Muscle layer of colon (tissue), 2 donors: Measurements from ENCODE around the gene C10orf62.

ENCODE experiments used
- H3K27ac ChIP-seq: one replicate; pipeline ENCODE4 v1.7.0; 2013; ENCODE audit warnings: low read depth, mild to moderate bottlenecking, low read length, moderate library complexity
- H3K27me3 ChIP-seq, 2 donors: one replicate each; pipeline ENCODE4 v1.7.0; 2013; ENCODE audit warnings: low read length in 2 of 2, mild to moderate bottlenecking in 2 of 2; ENCODE audit not compliant: insufficient read depth in 2 of 2, control insufficient read depth in 1 of 2
- H3K36me3 ChIP-seq: one replicate; pipeline ENCODE4 v1.7.0; 2013; ENCODE audit warnings: mild to moderate bottlenecking, low read length; ENCODE audit not compliant: insufficient read depth
- H3K4me1 ChIP-seq: one replicate; pipeline ENCODE4 v1.7.0; 2013; ENCODE audit warnings: mild to moderate bottlenecking, low read length; ENCODE audit not compliant: insufficient read depth
- H3K4me3 ChIP-seq, 2 donors: one replicate each; pipeline ENCODE4 v1.7.0; 2013; ENCODE audit warnings: low read length in 2 of 2, low read depth in 1 of 2, mild to moderate bottlenecking in 1 of 2, moderate library complexity in 1 of 2
- H3K9ac ChIP-seq: one replicate; pipeline ENCODE4 v1.7.0; 2013; ENCODE audit warnings: low read length
- H3K9me3 ChIP-seq: one replicate; pipeline ENCODE4 v1.7.0; 2013; ENCODE audit warnings: mild to moderate bottlenecking, low read length
- donor health status: abdominal sarcoma.
- donor health status: Adenocarcinoma of cecum.

The C10orf62 gene, protein sequence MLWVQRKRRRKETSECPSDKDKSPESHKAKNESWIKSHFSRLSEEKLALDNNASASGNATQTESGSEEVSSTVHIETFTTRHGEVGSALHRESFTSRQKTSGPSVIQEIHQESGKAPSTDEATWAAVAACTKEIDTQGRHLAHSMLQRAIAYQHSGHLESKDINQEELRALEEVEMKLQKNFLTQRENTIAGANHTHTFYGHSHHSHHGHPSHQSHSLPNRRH

DNA sequence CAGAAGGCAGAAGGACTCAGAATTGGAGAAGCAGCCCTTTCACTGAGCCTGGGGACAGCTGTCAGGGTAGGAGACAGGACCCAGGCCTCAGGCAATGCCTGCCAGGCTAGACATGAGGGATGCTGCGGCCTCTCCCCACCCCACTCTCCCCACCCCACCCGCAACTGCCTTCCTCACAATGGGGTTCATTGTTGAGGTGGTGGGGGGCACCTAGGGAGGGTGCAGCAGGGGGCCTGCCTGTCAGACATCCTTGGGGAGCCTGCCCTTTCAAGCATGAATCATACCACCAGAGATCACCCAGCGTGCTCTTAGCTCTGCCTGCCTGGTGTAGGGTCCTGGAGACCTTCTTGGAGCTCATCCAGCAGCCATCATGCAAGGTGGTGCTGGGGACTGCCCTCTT lies at the start of gene C10orf62:
Gene C10orf62, plus strand, starts transcription at position 243 of the 400 bp plus-strand sequence. CDS start 177 bp downstream, outside the sequence.
- Histone ChIP-seq H3K9me3 (no peaks in the 10 kb centered on the region), H3K36me3 (no peaks in the 10 kb centered on the region), H3K27ac (no peak within 1 kb of the TSS), H3K4me1 (no peaks in the 10 kb centered on the region), H3K9ac (no peak within 1 kb of the TSS), H3K27me3 (no peaks in the 10 kb centered on the region), H3K4me3 (no peak within 1 kb of the TSS)

DNA sequence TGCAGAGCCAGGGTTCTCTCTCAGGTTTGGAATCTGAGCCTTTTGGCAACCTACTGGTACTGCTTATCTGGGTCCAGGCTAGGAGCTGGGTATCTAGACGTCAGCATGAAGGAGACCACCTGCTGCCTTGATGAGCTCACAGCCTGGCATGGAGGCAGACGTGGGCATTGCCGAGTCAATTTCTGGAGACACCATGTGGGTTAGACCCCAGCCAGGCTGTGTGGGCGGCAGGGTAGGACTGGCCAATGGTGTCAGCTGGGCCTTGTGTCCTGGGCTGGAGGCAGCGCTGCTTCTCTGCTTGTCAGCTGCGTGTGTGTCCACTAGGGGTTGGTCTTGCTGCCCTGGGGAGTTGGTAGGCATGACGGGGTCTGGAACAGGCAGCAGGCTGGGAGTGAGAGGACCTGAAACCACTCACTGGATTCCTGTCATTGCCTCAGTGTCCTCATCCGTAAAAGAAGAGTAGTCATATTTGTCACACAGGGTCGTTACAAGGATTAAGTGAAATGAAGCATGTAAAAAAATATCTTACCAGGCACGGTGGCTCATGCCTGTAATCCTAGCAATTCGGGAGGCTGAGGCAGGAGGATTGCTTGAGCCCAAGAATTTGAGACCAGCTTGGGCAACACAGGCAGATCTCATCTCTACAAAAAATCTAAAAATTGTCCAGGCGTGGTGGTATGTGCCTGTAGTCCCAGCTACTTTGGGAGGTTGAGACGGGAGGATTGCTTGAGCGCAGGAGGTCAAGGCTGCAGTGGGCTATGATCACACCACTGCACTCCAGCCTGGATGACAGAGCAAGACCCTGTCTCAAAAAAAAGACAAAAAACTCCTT lies 48.6 kb upstream of the C10orf62 start:
- Histone ChIP-seq H3K4me3 (no peak overlapping the region), H3K4me1 (peaks cover 34% of the 10 kb centered on the region), H3K27me3 (no peaks in the 10 kb centered on the region), H3K36me3 (no peaks in the 10 kb centered on the region), H3K9me3 (no peaks in the 10 kb centered on the region), H3K27ac (no peak overlapping the region), H3K9ac (no peak overlapping the region)

DNA sequence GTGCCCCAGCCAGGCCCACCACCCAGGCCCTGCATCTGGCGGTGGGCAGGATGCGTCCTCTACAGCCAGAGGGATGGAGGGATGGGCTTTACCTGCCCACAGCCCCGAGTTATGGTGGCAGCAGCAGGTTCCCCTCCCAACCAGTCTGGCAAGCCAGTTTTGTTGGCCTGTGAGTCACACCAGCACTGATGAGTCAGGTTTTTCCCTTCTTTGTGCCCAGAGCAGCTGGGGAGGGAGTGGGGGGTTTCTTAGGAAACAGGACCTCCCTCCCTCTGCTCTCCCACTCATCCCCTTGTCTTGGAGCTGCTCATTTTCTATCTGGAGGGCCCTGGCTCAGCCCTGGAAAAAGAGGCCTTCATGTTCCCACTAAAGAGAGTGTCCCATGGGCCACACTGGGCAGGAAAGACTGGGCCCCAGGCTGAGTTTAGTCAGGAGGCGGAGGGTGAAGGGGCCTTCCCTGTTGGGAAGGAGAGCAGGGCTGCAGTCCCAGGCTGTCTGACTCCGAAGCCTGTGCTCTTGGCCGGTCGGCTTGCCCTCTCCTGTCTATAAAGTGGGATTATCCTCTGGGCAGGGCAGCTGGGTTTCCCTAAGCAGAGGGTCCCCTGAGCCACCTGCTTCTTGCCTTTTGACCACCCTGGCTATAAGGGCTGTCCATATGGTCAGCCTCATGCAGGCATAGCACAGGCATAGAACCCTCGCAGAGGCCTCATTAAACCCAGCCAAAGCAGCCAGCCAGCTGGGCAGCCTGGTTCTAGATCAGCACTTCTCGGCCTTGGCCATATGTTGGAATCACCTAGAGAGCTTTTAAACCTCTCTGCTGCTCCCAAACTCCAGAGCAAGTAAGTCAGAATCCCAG lies 47.1 kb upstream of the C10orf62 start:
- peaks cover 34% of the 10 kb centered on the region for H3K4me1 ChIP-seq
- no peak overlapping the region for H3K9ac ChIP-seq
- H3K4me3 ChIP-seq: no peak overlapping the region

DNA sequence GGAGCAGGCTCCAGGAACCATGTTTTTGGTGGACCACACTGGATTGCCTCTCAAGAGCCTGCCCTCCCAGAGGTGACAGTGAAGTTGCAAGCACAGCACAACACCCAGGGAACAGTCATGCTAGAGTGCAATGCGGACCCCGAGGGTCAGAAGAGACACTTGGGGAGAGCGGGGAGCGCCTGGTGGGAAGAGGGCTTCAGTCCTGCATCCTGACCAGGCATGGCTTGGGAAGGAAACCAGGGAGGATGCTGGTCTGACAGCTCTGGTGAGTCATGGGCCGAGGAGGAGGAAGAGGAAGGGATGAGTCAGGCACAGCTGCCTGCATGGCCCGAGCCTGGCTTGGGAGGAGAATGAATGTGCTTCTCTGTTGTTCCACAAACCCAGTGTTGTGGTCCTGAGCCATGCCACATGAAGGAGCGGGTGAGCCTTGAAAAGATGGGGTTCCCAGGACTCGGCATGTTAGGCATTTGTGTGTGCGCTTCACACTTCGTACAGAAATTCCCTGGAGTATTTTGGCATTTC lies 46.4 kb upstream of the C10orf62 start:
- H3K9me3 ChIP-seq: no peaks in the 10 kb centered on the region
- peak overlapping the region; percentile 70 for H3K27ac ChIP-seq
- peaks cover 34% of the 10 kb centered on the region for H3K4me1 ChIP-seq
- H3K9ac ChIP-seq: no peak overlapping the region
- H3K36me3 ChIP-seq: no peaks in the 10 kb centered on the region
- H3K4me3 ChIP-seq: no peak overlapping the region
- no peaks in the 10 kb centered on the region for H3K27me3 ChIP-seq

More for the DNA sequence above, 47.1 kb upstream of the C10orf62 start:
- H3K27ac ChIP-seq: peak overlapping the region; percentile 70
- H3K9me3 ChIP-seq: no peaks in the 10 kb centered on the region
- H3K27me3 ChIP-seq: no peaks in the 10 kb centered on the region
- no peaks in the 10 kb centered on the region for H3K36me3 ChIP-seq

DNA sequence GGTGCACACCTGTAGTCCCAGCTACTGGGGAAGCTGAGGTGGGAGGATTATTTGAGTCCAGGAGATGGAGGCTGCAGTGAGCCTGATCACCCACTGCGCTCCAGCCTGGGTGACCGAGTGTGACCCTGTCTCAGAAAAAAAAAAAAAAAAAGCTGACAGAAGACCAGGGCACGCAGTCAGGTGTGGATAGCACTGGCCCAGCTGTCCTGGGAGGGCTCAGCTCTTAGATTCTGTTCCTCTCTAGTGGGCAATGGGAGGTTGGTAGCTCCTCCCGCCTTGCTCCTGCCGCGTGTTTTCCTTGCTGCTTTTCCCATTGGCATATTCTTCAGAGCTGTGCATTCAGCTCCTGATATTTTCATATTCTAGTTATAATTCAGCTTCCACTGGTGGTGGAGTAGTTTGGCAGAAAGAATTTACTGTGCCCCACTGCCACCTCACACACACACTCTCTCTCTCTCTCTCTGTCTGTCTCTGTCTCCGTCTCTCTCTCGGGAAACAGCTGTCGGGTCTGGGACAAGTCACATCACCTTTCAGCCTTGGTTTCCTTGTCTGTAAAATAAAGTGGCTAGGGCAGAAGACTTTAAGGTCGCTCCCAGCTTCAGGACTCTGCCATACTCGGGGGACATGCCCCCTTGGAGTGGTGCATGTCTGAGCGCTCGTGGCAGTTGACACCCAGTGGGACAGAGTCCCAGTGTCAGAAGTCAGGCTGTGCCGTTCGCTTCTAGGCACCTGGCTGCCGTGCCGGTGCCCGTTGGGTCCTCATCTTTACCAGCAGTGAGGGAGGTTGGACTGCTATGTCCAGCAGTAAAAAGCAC lies 42.9 kb upstream of the C10orf62 start:
- Histone ChIP-seq H3K36me3 (no peaks in the 10 kb centered on the region), H3K9ac (no peak overlapping the region), H3K27me3 (no peaks in the 10 kb centered on the region), H3K4me3 (no peak overlapping the region), H3K4me1 (peaks cover 32% of the 10 kb centered on the region), H3K27ac (no peak overlapping the region), H3K9me3 (no peaks in the 10 kb centered on the region)

DNA sequence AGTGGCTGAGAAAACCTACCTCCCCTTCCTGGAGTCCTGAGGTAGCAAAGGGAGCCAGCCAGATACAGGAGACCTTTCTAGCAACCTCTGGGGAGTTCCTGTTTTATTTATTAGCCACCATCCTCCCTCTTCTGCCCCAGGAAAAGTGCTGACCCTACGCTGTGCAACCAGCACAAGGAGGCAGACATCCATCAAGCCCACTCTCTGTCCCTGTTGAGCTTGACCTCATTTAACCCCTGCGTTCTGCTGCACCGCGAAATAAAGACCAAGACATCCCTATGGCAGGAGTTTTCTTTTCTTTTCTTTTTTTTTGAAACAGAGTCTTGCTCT lies 42.3 kb upstream of the C10orf62 start:
- Histone ChIP-seq H3K36me3 (no peaks in the 10 kb centered on the region), H3K27me3 (no peaks in the 10 kb centered on the region), H3K4me1 (peaks cover 27% of the 10 kb centered on the region), H3K9ac (no peak overlapping the region), H3K4me3 (no peak overlapping the region), H3K9me3 (no peaks in the 10 kb centered on the region), H3K27ac (no peak overlapping the region)

DNA sequence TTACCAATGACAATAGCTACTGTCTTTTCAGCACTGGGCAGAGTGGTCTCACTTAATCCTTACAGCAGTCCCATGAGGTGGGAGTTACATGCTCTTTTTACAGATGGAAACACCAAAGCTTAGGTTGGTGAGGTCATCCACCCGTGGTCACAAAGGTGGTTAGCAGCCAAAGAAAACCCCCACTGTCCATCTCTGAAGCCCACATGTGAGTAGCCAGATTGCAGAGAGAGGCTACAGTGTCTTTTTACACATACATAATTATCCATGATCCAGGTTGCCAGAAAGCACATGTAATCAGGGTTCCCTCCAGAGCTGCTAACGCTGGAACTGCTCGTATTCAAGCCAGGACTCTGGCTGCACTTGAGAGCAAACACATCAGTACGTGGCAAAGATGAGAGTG lies 41.6 kb upstream of the C10orf62 start:
- Histone ChIP-seq H3K36me3 (no peaks in the 10 kb centered on the region), H3K9ac (no peak overlapping the region), H3K27me3 (no peaks in the 10 kb centered on the region), H3K4me1 (peaks cover 20% of the 10 kb centered on the region), H3K4me3 (no peak overlapping the region), H3K27ac (no peak overlapping the region), H3K9me3 (no peaks in the 10 kb centered on the region)

DNA sequence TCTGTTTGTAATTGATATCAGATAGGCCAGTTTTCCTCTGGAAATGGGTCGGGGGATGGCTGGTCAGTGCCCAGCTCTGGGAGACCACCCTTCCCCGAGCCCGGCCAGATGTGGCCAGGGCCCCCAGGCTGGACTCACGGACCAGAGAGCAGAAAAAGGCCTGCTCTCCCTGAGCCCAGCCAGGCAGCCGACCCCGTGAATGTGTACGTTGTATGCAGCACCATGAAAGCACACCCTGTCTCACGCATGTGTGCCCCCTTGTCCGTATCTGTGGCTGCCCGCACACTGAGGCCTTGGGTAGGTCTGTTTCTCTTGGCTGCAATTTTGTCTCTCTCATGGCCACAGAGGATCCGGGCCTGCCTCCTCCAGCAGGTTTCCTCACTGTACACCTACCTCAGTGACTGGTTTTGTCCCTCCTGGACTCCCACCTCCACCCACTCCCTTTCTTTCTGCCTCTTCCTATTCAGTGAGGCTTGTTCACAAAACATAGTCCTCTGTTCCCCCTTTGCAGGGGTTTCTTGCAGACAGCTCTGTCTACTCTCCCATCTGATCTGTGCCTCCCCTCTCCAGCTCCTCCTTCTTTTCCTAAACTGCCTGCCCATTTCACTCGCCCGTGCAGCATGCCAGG lies 40.6 kb upstream of the C10orf62 start:
- no peak overlapping the region for H3K9ac ChIP-seq
- no peaks in the 10 kb centered on the region for H3K9me3 ChIP-seq
- no peak overlapping the region for H3K4me3 ChIP-seq
- peaks cover 19% of the 10 kb centered on the region for H3K4me1 ChIP-seq
- no peaks in the 10 kb centered on the region for H3K36me3 ChIP-seq
- no peaks in the 10 kb centered on the region for H3K27me3 ChIP-seq
- no peak overlapping the region for H3K27ac ChIP-seq

DNA sequence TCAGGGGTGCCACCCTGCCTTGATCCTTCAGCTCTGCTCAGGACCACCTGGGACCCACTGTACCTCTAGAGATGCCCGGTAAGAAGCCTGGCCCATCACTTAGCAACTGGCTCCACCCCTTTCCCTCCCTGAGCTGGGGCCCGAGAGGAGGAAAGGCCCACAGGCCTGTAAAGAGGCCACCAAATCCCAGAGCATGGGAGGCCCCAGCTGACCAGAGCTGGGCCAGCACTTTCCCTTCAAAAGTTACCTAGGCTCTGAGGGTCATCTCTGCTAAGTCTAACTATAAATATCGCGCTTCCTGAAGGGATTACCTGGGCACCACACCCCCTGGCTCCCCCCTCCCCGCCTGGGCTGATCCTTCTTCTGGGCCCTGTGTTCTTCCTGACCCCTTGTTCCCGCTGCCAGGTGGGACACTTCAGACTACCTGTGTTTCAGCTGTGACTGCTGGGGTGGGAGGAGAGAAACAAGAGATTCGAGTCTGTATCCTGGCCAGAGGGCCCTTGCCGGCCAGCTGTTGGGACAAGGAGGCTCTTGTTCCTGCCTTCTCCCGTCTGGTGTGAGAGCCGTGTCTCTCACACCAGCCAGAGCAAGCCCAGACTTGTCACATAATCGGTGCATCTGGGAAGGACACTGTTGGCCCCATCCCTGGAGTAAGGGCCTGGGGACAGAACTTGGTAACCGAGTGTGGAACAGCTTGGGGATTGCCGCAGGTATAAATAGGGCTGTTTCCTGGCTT lies 39.8 kb upstream of the C10orf62 start:
- peak overlapping the region; percentile 20 for H3K27ac ChIP-seq
- H3K9ac ChIP-seq: no peak overlapping the region
- no peaks in the 10 kb centered on the region for H3K27me3 ChIP-seq
- no peaks in the 10 kb centered on the region for H3K9me3 ChIP-seq
- H3K36me3 ChIP-seq: no peaks in the 10 kb centered on the region
- no peak overlapping the region for H3K4me3 ChIP-seq
- peaks cover 19% of the 10 kb centered on the region for H3K4me1 ChIP-seq
